Stomach (tissue), 9 donors: ENCODE data around the gene VEPH1. TPM values are rescaled to one million over a fixed set of nuclear protein-coding genes. Genes with fewer than 3 reads are reported as not detected.
A peak's percentile ranks its signal among the peaks of the same experiment; 100 is the strongest.

Experiments
- DNase-seq, 2 donors: peaks; one replicate each; pipeline versions ENCODE4 v3.0.0 to v3.0.0-alpha.2; 2013 to 2019
- H3K27ac ChIP-seq, 5 donors: fragments of 200-600 bp in 4 of 5; sonication (generic) in 4 of 5; one replicate each; pipeline ENCODE4 v1.5.1; 2013 to 2019; ENCODE audit warnings: mild to moderate bottlenecking in 1 of 5, moderate library complexity in 1 of 5
- H3K27me3 ChIP-seq, 3 donors: fragments of 200-600 bp; sonication (generic); one replicate each; pipeline ENCODE4 v1.5.1; 2017 to 2019; ENCODE audit warnings: mixed run types in 1 of 3
- H3K36me3 ChIP-seq, 4 donors: fragments of 200-600 bp; sonication (generic); 1 replicate in 3 of 4; 2 replicates in 1 of 4; pipeline ENCODE4 v1.5.1; 2016 to 2019
- H3K4me1 ChIP-seq, 4 donors: fragments of 200-600 bp; sonication (generic); one replicate each; pipeline ENCODE4 v1.5.1; 2016 to 2019
- H3K4me3 ChIP-seq, 4 donors: fragments of 200-600 bp; sonication (generic) in 3 of 4; one replicate each; pipeline ENCODE4 v1.5.1; 2016 to 2019; ENCODE audit warnings: mild to moderate bottlenecking in 1 of 4
- H3K9me3 ChIP-seq, 4 donors: fragments of 200-600 bp; sonication (generic); one replicate each; pipeline ENCODE4 v1.5.1; 2016 to 2019
- CTCF ChIP-seq, 7 experiments: fragments of 450-650 bp in 4 of 7; fragments of 200-600 bp in 3 of 7; sonication (generic) in 3 of 7; IDR thresholded peaks; one replicate each; pipeline ENCODE4 v1.5.1; 2016 to 2019; ENCODE audit warnings: antibody characterized with exemption in 7 of 7, control low read depth in 2 of 7, mild to moderate bottlenecking in 1 of 7
- EP300 ChIP-seq: sonication (generic); formaldehyde crosslinking; IDR thresholded peaks from one replicate; pipeline ENCODE4 v1.6.1; 2017; ENCODE audit warnings: antibody characterized with exemption
- POLR2A ChIP-seq, 4 donors: fragments of 450-650 bp; IDR thresholded peaks; one replicate each; pipeline ENCODE4 v1.6.1; 2016; ENCODE audit warnings: antibody characterized with exemption in 4 of 4, control low read depth in 2 of 4, mild to moderate bottlenecking in 1 of 4, moderate library complexity in 1 of 4
- POLR2AphosphoS5 ChIP-seq, 3 donors: sonication (generic); formaldehyde crosslinking; IDR thresholded peaks; one replicate each; pipeline ENCODE4 v1.6.1; 2016; ENCODE audit warnings: antibody characterized with exemption in 3 of 3
- WGBS, 5 donors: extraction: QIAGEN DNeasy Blood & Tissue Kit in 3 of 5; methylation state at CpG; one replicate each; pipeline versions ENCODE4 v1.1.5 to v1.1.7; 2013 to 2018; 5-methylcytosine and 5-hydroxymethylcytosine counted together
- intact Hi-C: fragments of 100-400 bp; cut with DNase I; formaldehyde crosslinking; loops from one replicate; pipeline ENCODE4 v1.15.1; 2023; ENCODE audit warnings: low total_unique reads
- polyA plus RNA-seq, 3 donors: library from polyadenylated mRNA; stranded (reverse); fragments of 200-250 nt; gene quantifications; one replicate each; pipeline ENCODE4 v1.2.3, GENCODE V29; 2013
- total RNA-seq, 5 donors: library from RNA; depleted of rRNA; stranded (reverse); fragments of >200 nt; gene quantifications; one replicate each; pipeline versions ENCODE4 v1.1.0 to v1.2.3, GENCODE V29; 2014 to 2016
- donor health status: healthy with polysubstance abuse.
- donor health status: Bipolar disorder and iron deficiency.
- donor health status: healthy.

The VEPH1 gene
- total and polyA plus RNA-seq, 8 donors, result 0.58 to 9.4 (median 1.5) TPM; not detected in 1

DNA sequence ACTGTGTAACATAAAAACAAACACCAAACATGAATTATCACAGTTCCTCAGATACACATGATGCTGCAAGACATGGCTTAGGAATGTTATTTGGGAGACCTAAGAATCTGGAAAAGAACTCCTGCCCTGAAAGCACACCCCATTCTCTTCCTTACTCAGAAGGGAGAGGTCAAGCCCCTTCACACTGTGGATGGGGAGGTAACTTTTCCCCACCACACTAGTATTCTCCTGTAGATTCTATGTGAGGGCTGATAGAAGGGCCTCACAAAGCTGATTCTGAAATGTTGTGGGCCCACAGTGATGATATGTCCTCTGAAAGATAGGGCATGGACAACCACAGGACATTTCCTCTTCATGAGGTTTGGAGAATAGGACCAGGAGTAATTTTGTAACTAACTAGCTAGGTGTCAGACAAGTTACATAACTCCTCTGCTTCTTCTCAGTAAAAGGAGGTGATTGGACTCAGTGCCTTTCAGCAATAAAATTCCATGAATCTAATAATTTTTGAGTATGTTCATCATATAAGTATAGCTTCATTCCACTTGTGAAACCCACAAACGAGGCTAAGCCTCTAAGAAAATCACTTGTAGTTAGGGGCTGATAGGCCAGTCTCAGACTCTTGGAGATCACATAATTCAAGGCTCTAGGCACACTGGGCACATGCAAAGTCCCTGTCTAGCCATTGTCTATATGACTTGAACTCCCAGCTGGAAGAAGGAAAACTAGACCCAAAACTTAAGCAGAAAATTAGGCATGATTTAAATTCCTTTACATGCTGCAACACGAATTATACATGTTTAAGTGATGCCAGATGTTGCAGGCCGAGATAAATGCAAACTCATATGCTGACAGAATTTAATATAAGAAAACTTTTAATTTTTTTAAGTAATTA is 59.1 kb downstream of the VEPH1 start:
- H3K4me1 ChIP-seq, result peaks cover 0 to 12% (median 0%) of the 10 kb centered on the region in 4 donors
- H3K27me3 ChIP-seq, result peaks cover 0 to 4% (median 0%) of the 10 kb centered on the region in 3 donors
- 72 to 79% (median 78%) methylated on average over 3 of the region's 3 CpGs for WGBS, 5 donors
- peaks cover 0 to 6% (median 2%) of the 10 kb centered on the region in 4 donors for H3K36me3 ChIP-seq
- no peaks in the 10 kb centered on the region for H3K9me3 ChIP-seq
- intact Hi-C loops, result no loop called here
- H3K4me3 ChIP-seq, result no peak overlapping the region
- no peak overlapping the region for H3K27ac ChIP-seq
- no peak for TF ChIP-seq POLR2AphosphoS5 (IDR thresholded peaks at IDR 0.05)
- TF ChIP-seq POLR2A (IDR thresholded peaks at IDR 0.05), result no peak
- TF ChIP-seq EP300, result no peak
- no peak for TF ChIP-seq CTCF (IDR thresholded peaks at IDR 0.05)
- DNase-seq, result no peak

DNA sequence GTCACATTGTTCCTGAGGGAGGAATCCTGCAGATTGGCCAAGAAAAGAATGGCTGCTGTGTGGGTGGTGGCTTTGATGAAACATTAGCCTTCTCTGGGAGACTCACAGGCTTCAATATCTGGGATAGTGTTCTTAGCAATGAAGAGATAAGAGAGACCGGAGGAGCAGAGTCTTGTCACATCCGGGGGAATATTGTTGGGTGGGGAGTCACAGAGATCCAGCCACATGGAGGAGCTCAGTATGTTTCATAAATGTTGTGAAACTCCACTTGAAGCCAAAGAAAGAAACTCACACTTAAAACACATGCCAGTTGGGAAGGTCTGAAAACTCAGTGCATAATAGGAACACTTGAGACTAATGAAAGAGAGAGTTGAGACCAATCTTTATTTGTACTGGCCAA is 60.5 kb downstream of the VEPH1 start:
- Histone ChIP-seq H3K27me3 (peaks cover 0 to 18% (median 4%) of the 10 kb centered on the region in 3 donors), H3K27ac (no peak overlapping the region), H3K9me3 (no peaks in the 10 kb centered on the region), H3K4me3 (no peak overlapping the region), H3K4me1 (peaks cover 8 to 25% (median 8%) of the 10 kb centered on the region in 4 donors), H3K36me3 (peaks cover 0 to 6% (median 2%) of the 10 kb centered on the region in 4 donors)
- 73 to 88% (median 78%) methylated on average over 2 of the region's 2 CpGs for WGBS, 5 donors
- TF ChIP-seq EP300 (no peak), POLR2A (IDR thresholded peaks at IDR 0.05) (no peak), POLR2AphosphoS5 (IDR thresholded peaks at IDR 0.05) (no peak)
- DNase-seq, result no peak
- intact Hi-C loops, result no loop called here

DNA sequence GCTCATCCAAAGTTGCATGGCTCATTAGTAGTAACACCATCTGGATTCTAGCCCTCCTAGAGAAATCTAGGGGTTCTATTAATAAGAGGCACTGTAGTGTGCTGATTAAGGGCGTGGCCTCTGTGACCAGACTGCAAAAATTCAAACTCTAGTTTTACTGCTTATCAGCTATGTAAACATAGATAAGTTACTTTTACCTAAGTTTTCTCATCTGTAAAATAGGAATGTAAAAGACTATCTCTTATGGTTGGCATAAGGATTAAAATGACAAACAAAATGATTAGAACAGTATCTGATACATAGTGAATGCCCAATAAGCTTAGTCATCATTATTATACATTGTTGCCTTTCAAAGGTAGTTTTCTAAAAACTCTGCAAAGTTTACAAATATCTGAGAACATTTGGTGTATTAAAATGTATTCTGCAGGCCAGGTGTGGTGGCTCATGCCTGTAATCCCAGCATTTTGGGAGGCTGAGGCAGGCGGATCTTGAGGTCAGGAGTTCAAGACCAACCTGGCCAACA is 62.1 kb downstream of the VEPH1 start:
- Histone ChIP-seq H3K27ac (no peak overlapping the region), H3K36me3 (peaks cover 0 to 6% (median 2%) of the 10 kb centered on the region in 4 donors), H3K9me3 (no peaks in the 10 kb centered on the region), H3K27me3 (peaks cover 0 to 28% (median 7%) of the 10 kb centered on the region in 3 donors), H3K4me3 (no peak overlapping the region), H3K4me1 (peaks cover 12 to 40% (median 19%) of the 10 kb centered on the region in 4 donors)
- WGBS, 5 donors, result 64 to 87% (median 68%) methylated on average over 2 of the region's 2 CpGs
- no peak for DNase-seq
- TF ChIP-seq POLR2AphosphoS5 (IDR thresholded peaks at IDR 0.05), result no peak
- TF ChIP-seq EP300, result no peak
- TF ChIP-seq POLR2A (IDR thresholded peaks at IDR 0.05), result no peak
- TF ChIP-seq CTCF (IDR thresholded peaks at IDR 0.05), result no peak
- intact Hi-C loops, result no loop called here

DNA sequence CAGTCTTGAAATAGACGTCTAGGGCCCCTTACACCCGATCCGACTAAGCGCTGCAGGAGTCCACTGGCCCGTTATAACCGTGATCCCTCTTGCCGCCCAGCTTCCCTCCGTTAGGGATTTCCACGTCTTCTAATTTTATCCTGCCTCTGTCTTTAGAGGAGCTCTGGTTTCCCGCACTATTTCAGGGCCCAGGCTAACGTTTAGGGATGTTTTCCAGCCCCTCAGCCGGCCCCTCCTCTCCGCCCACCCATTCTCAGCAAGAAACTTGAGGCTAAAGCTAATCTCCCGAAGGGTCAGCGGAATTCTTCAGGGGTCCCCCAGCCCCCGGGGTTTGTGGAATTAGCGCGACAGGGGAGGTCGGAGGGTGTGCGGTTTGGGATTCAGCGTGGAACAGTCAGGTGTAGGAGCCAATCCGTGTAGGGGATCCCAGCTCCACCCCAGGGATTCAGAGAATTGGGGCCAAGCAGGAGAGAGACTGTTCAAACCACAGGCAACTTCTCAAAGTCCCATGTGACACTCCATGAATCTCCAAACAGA is 65.0 kb downstream of the VEPH1 start:
- 2 to 5% (median 3%) methylated on average over 18 to 22 of the region's 22 CpGs for WGBS, 5 donors
- Histone ChIP-seq H3K27me3 (peaks cover 0 to 28% (median 7%) of the 10 kb centered on the region in 3 donors), H3K27ac (peak overlapping the region in 4 of 5 donors; percentile 8 to 84 (median 66)), H3K36me3 (peaks cover 0 to 6% (median 2%) of the 10 kb centered on the region in 4 donors), H3K4me3 (peak overlapping the region; percentile 57 to 92 (median 64)), H3K4me1 (peaks cover 12 to 34% (median 21%) of the 10 kb centered on the region in 4 donors), H3K9me3 (no peaks in the 10 kb centered on the region)
- peak in 1 of 2 donors; percentile 63 for DNase-seq
- TF ChIP-seq CTCF (IDR thresholded peaks at IDR 0.05) (no peak), EP300 (no peak), POLR2A (IDR thresholded peaks at IDR 0.05) (no peak), POLR2AphosphoS5 (IDR thresholded peaks at IDR 0.05) (no peak)
- intact Hi-C loops, result no loop called here
